BLaER1 treated with 17β-estradiol and CSF1 and Interleukin-3, amounts not matched to agents 10 nM and 100 nM (cell line): ENCODE data around the gene PLEKHG5.
"Not testable (repeated sequence)": the region's sequence is repeated elsewhere in the genome, so short reads cannot be mapped to it uniquely, and the experiment has no call there.

Experiments used
- H3K27ac ChIP-seq, 11 experiments: shearing (Covaris generic); formaldehyde crosslinking; 2 replicates each; pipeline ENCODE4 v1.8.1; 2022
- H3K27me3 ChIP-seq, 11 experiments: shearing (Covaris generic); formaldehyde crosslinking; 2 replicates each; pipeline ENCODE4 v1.8.1; 2022
- H3K36me3 ChIP-seq, 11 experiments: shearing (Covaris generic); formaldehyde crosslinking; 2 replicates each; pipeline ENCODE4 v1.8.1; 2022
- H3K4me1 ChIP-seq, 10 experiments: shearing (Covaris generic); formaldehyde crosslinking; 2 replicates each; pipeline ENCODE4 v1.8.1; 2022
- H3K4me2 ChIP-seq, 11 experiments: shearing (Covaris generic); formaldehyde crosslinking; 2 replicates each; pipeline ENCODE4 v1.8.1; 2022
- H3K4me3 ChIP-seq, 10 experiments: shearing (Covaris generic); formaldehyde crosslinking; 2 replicates each; pipeline ENCODE4 v1.8.1; 2022
- H3K9ac ChIP-seq, 11 experiments: shearing (Covaris generic); formaldehyde crosslinking; 2 replicates each; pipeline ENCODE4 v1.8.1; 2022
- H3K9me3 ChIP-seq, 11 experiments: shearing (Covaris generic); formaldehyde crosslinking; replicated peaks in 1 of 11; 2 replicates each; pipeline ENCODE4 v1.8.1; 2022
- H4K20me1 ChIP-seq, 11 experiments: shearing (Covaris generic); formaldehyde crosslinking; 2 replicates each; pipeline ENCODE4 v1.8.1; 2022
- Cebpa-rat ChIP-seq, 11 experiments: shearing (Covaris generic); IDR thresholded peaks; 2 replicates each; pipeline ENCODE4 v1.8.1; 2022

PLEKHG5 gene

DNA sequence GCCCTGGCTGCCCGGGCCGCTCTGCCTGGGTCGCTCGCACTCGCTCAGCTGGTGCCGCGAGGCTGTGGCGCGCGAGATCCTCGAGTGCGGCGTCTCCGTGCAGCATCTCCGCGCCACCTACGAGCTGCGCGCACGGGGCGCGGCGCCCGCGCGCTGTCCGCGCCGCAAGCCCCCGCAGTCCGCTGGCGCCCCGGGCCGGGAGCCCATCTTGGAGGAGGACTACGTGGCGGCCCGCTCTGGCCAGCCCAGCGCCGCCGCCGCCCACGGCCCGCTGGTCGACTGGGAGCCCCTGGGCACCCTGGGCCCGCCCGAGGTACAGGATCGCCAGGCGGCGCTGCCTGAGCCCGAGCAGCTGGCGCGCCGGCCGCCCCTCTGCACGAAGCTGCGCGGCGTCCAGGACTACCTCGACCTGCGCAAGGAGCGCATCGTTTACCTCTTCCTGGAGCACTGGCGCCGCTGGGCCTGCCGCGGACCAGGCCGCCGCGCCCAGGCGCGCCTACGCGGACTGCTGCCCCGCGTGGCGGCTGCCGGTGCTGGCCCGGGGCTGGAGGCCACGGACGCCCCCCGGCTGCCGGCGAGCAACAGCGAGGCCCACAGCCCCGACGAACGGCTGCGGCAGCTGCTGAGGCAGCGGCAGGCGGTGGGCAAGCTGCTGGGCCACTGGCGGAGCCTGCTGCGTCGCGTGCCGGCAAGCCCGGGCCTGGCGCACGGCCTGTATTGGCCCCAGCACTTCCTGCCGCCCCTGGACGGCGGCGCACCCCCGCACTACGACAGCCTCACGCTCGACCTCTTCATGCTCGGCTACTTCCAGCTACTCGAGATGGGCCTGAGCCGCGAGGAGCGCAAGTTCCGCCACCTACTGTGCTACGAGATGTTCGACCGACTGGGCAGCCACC is 36.4 kb downstream of the PLEKHG5 start:
- TF ChIP-seq Cebpa-rat (IDR thresholded peaks at IDR 0.05), result no peak
- Histone ChIP-seq H3K4me3 (no peak overlapping the region), H4K20me1 (peaks cover 0 to 54% (median 4%) of the 10 kb centered on the region in 11 experiments; a peak in 12 of 22 replicates), H3K4me1 (peaks cover 7 to 10% (median 8%) of the 10 kb centered on the region in 10 experiments), H3K9ac (no peak overlapping the region), H3K36me3 (no peaks in the 10 kb centered on the region), H3K4me2 (no peak overlapping the region), H3K9me3 (peaks cover 0 to 11% (median 0%) of the 10 kb centered on the region in 11 experiments; a peak in 4 of 22 replicates), H3K27me3 (peaks cover 74 to 93% (median 87%) of the 10 kb centered on the region in 11 experiments), H3K27ac (no peak overlapping the region)

DNA sequence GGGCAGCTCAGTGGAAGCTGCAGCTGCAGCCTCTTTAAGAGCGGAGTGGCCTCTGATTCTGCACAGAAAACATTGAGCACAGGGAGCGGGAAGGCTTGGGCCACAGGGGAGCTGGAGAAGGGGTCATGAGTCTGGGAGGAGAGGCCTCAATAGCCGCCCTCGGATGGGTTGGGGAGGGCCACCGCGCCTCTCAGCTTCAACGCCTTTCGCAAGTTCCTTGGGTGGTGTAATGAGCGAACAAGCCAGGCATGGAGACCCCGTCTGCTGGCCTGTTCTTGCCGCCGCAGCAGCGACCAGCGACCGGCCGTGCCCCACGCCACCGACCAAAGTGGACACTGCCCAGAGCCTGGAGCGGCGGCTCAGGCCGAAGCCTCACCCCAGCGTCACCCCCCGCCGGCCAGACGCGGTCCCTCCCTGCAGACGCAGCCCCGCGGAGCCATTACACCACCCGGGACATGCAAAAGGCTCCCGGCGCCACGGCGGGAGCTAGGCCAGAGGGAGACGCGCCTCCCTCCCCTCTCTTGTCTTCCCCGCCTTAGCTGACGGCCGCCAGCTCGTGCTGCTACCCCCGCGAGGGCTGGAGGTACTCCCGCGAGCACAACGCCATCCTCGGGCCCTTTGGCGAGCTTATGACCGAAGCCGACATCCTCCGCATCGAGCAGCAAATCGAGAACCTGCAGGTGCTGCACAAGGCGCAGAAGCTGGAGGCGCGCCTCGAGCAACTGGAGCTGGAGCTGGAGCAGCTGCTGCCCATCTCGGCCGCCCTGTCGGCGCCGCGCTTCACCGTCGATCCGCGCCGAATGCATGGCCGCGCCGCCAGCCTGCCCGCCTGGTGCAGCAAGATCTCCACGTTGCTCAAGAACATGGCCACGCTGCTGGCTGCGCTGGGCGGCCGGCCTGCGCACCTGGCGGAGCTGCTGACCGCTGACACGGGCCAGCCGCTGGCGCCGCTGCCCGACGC is 37.3 kb downstream of the PLEKHG5 start:
- not testable (repeated sequence) for H3K4me2 ChIP-seq, H3K9ac ChIP-seq, H3K27ac ChIP-seq, H3K36me3 ChIP-seq, H3K4me3 ChIP-seq, H3K4me1 ChIP-seq
- peaks cover 0 to 63% (median 11%) of the 10 kb centered on the region in 11 experiments; a peak in 15 of 22 replicates for H4K20me1 ChIP-seq
- peaks cover 83 to 93% (median 91%) of the 10 kb centered on the region in 11 experiments for H3K27me3 ChIP-seq
- H3K9me3 ChIP-seq, result peaks cover 0 to 11% (median 0%) of the 10 kb centered on the region in 11 experiments; a peak in 4 of 22 replicates

DNA sequence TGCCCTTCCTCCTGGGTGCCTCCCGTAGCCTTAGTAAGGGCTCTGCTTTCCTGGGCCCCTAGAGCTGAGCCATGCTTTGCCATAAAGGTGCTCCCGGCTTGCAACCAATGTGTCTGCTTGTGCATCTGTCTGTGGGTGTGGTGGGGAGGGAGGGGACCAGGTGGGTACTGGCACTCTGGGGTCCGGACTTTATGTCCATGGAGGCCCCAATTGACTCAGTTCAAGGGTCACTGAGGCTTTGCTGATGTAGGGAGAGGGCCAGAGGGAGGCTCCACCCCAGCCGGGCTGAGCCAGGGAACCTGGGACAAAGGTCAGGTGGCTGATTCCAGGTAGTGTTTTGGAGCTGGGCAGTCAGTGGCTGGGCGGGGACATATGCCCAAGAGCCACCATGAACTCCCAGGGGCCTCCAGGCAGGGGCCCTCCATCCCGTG is 40.5 kb downstream of the PLEKHG5 start:
- Histone ChIP-seq H3K4me3 (no peak overlapping the region), H3K27me3 (peaks cover 97 to 100% (median 100%) of the 10 kb centered on the region in 11 experiments)
- TF ChIP-seq Cebpa-rat (IDR thresholded peaks at IDR 0.05), result no peak

DNA sequence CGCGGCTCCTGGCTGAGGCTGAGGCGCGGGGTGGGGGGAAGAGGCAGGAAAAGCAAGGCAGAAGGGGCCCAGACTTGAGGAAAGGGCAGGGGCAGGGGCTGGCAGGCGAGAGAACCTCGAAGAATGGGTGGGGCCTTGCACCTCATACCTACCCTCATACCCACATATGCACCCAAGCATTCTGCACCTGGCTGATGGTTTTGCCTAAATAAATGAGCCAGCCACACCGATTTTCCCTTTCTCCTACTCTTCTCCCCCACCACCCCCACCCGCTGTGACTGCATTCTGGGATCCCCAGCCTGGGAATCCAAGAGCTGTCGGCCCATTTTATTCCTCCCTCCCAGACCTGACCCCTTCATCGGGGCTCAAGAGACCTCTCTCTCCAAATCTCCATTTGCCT is 41.0 kb downstream of the PLEKHG5 start:
- Histone ChIP-seq H3K27me3 (peaks cover 95 to 100% (median 99%) of the 10 kb centered on the region in 11 experiments), H3K4me1 (peaks cover 19 to 29% (median 23%) of the 10 kb centered on the region in 10 experiments; a peak in 19 of 20 replicates), H4K20me1 (peaks cover 0 to 76% (median 38%) of the 10 kb centered on the region in 11 experiments; a peak in 17 of 22 replicates)
- H3K4me3 ChIP-seq, H3K36me3 ChIP-seq, H3K9me3 ChIP-seq, H3K9ac ChIP-seq, H3K4me2 ChIP-seq, H3K27ac ChIP-seq: not testable (repeated sequence)

More for the DNA sequence above, 40.5 kb downstream of the PLEKHG5 start:
- Histone ChIP-seq H3K27ac (no peak overlapping the region), H3K9me3 (peaks cover 0 to 11% (median 0%) of the 10 kb centered on the region in 11 experiments; a peak in 4 of 22 replicates), H3K4me1 (peaks cover 19 to 29% (median 23%) of the 10 kb centered on the region in 10 experiments; a peak in 19 of 20 replicates), H4K20me1 (peaks cover 0 to 79% (median 38%) of the 10 kb centered on the region in 11 experiments; a peak in 17 of 22 replicates), H3K36me3 (no peaks in the 10 kb centered on the region), H3K9ac (no peak overlapping the region), H3K4me2 (no peak overlapping the region)

DNA sequence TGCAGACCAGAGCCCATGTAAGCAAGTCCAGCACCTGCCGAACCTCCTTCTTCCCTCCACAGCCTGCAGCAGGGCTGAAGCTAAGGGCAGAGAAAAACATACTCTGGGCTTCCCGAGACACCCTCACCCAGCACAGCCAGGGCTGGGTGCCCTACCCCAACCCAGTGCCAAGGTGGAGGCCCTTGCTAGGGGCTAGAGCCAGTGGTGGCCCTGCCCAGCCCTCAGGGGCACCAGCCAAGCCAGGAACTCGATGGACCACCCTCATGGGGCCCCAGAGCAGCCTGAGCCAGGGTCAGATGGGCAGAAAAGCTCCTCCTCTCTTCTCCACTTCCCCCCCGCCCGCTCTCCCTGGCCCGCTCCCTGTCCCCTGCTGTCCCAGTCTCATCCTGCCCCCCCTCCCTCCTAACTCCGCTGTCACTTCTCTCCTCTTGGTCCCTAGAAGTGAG is 41.4 kb downstream of the PLEKHG5 start:
- H3K4me1 ChIP-seq, result peaks cover 19 to 29% (median 23%) of the 10 kb centered on the region in 10 experiments; a peak in 19 of 20 replicates
- peaks cover 0 to 6% (median 0%) of the 10 kb centered on the region in 11 experiments; a peak in 3 of 22 replicates for H3K9me3 ChIP-seq
- no peak for TF ChIP-seq Cebpa-rat (IDR thresholded peaks at IDR 0.05)
- H3K4me3 ChIP-seq, result no peak overlapping the region
- peaks cover 0 to 72% (median 38%) of the 10 kb centered on the region in 11 experiments; a peak in 17 of 22 replicates for H4K20me1 ChIP-seq
- H3K27me3 ChIP-seq, result peaks cover 91 to 100% (median 99%) of the 10 kb centered on the region in 11 experiments
- H3K27ac ChIP-seq, result no peak overlapping the region
- H3K4me2 ChIP-seq, result no peak overlapping the region
- H3K36me3 ChIP-seq, result no peaks in the 10 kb centered on the region
- no peak overlapping the region for H3K9ac ChIP-seq

DNA sequence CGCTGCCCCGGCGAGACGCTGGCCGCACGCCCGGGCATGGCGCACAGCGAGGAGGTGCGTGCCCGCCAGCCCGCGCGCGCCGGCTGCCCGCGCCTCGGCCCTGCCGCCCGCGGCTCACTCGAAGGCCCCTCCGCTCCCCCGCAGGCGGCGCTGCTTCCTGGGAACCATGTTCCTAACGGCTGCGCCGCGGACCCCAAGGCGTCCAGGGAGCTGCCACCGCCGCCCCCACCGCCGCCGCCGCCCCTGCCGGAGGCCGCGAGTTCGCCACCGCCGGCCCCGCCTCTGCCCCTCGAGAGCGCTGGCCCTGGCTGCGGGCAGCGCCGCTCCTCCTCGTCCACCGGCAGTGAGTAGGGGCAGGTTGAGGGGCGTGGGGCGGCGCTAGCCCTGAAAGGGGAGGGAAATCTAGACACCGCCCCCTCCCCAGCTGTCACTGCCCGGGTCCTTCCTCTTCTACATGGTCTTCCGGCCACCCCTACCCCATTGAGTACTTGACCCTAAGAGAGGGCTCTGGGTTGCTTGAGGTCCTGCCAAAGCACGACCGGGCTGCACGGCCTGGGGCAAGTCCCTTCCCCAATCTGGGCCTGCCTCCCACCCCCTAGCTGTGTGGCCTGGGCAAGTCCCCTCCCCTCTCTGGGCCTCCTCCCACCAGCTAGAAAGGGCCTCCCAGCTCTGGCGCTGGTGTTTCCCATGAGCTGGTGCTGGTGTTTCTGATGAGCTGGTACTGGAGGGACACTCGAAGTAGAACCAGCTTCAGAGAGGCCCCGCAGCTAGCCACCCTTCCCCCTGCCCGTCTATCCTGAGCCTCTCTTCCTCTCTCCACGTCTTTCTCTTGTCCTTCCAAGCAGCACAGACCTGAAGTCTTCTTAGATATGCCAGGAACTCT is 42.5 kb downstream of the PLEKHG5 start:
- Histone ChIP-seq H3K4me1 (peaks cover 19 to 29% (median 23%) of the 10 kb centered on the region in 10 experiments; a peak in 19 of 20 replicates), H3K4me3 (peak overlapping the region in 7 of 10 experiments; percentile 3 to 53 (median 36); a peak in 10 of 20 replicates), H3K4me2 (peak overlapping the region; percentile 48 to 77 (median 61); a peak in 21 of 22 replicates), H3K27ac (no peak overlapping the region), H4K20me1 (peaks cover 0 to 72% (median 34%) of the 10 kb centered on the region in 11 experiments; a peak in 17 of 22 replicates), H3K9ac (no peak overlapping the region), H3K27me3 (peaks cover 91 to 100% (median 99%) of the 10 kb centered on the region in 11 experiments), H3K36me3 (no peaks in the 10 kb centered on the region), H3K9me3 (no peaks in the 10 kb centered on the region)
- TF ChIP-seq Cebpa-rat (IDR thresholded peaks at IDR 0.05), result no peak

DNA sequence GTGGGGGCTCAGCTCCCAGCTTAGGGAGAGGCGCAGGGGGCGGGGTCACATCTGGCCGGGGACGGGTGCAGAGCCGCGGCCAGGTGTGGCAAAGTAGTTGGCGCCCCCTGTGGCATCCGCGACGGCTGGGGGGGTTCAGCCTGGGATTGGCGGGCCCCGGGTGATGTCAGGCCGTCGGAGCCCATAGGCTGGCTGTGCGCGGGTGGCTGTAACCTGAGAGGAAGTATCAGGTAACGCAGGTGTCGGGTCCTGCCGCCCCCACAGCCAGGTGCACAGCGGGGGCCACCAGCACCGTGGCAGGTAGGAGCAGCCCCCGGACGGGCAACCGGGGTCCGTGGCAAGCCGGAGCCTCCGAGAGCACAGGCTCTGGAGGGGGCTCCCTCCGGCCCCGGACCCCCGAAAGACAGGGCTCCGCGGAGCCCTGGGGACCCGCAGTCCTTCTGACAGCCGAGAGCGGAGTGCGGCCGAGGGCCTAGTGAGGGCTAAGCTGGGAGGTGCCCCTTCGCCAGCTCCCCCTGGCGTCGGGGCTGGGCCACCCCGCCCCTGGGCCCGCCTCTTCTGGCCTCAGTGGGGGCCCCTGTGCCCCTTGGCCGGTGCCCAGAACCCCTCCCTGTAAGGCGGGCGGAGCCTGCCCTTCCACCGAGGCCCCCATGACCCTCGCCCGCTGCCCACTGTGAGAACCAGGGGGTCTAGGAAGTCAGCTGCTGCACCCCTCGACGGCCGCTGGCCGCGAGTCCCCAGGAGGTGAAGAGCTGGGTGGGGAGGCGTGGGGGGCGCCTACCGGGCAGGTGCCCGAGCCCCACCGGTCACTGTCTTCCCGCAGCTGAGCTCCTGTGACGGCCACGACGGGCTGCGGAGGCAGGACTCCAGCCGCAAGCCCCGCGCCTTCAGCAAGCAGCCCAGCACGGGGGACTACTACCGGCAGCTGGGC is 43.4 kb downstream of the PLEKHG5 start:
- Histone ChIP-seq H3K4me2 (peak overlapping the region; percentile 57 to 77 (median 66)), H4K20me1 (peaks cover 0 to 76% (median 34%) of the 10 kb centered on the region in 11 experiments; a peak in 17 of 22 replicates), H3K9me3 (no peaks in the 10 kb centered on the region), H3K27ac (no peak overlapping the region), H3K27me3 (peaks cover 91 to 100% (median 99%) of the 10 kb centered on the region in 11 experiments), H3K36me3 (no peaks in the 10 kb centered on the region), H3K4me3 (peak overlapping the region in 8 of 10 experiments; percentile 16 to 53 (median 34); a peak in 13 of 20 replicates), H3K4me1 (peaks cover 19 to 36% (median 27%) of the 10 kb centered on the region in 10 experiments; a peak in 19 of 20 replicates), H3K9ac (no peak overlapping the region)
- TF ChIP-seq Cebpa-rat (IDR thresholded peaks at IDR 0.05), result no peak
